ENCODE results near the gene TCN2. TPM values are rescaled to one million over a fixed set of nuclear protein-coding genes. Genes with fewer than 3 reads are reported as not detected.

The TCN2 gene
- total and polyA plus RNA-seq, 2 of the 4 experiments (the other 2 are of a cell fraction), result 1.3 to 3.6 TPM

DNA sequence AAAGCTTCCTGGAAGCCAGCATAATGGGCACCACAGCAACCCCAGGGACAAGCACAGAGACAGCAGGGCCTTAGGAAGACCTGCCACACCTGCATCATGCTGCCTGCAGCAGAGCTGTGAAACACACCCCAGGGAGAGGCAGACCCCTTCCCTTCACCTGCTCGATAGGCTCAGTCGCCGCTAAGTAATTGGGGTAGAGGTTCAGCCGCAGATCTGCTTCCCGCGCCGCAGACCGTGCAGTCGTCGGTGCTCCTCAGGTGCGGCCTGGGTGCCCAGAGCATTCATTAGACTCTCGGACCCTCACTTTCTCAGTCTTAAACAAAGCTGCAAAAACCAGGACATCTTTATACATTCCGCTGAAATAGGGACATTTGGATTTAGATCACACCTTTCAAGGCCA, 57.8 kb downstream of the TCN2 start:
- no peak overlapping the region for H3K27ac ChIP-seq (ENCODE audit: insufficient read depth, low read length)
- no peak for DNase-seq
- no peak overlapping the region for H3K23ac ChIP-seq (ENCODE audit: low read depth, low read length)
- POLR2A ChIA-PET (ENCODE audit: unreplicated experiment), result no interaction called here
- H3K4me1 ChIP-seq (ENCODE audit: control insufficient read depth, insufficient read depth, low read length), result no peaks in the 10 kb centered on the region
- H3K4me3 ChIP-seq (ENCODE audit: insufficient read depth, low read depth, low read length), result no peak overlapping the region
- H3K4me2 ChIP-seq (ENCODE audit: low read depth, low read length), result no peak overlapping the region
- WGBS, 2 experiments (ENCODE audit: extremely low coverage in 2 of 2, insufficient read length in 1 of 2), result no CpG with 5 or more reads among the region's 13 CpGs
- H3K27me3 ChIP-seq (ENCODE audit: control insufficient read depth, insufficient read depth, low read length), result no peaks in the 10 kb centered on the region
- H3K18ac ChIP-seq (ENCODE audit: low read depth, low read length), result no peak overlapping the region
- no peak for ATAC-seq (ENCODE audit: low read depth)
- no peak overlapping the region for H3K4ac ChIP-seq (ENCODE audit: low read depth, low read length)
- BruUV-seq (replicated peaks), result no TSS peak
- peaks cover 0 to 15% of the 10 kb centered on the region in 2 experiments; a peak in 1 of 4 replicates for H3K79me1 ChIP-seq (ENCODE audit: low read depth in 1 of 2, low read length in 2 of 2)
- no peak overlapping the region for H2AFZ ChIP-seq (replicated peaks; ENCODE audit: low read length, poor library complexity)
- H3K9me3 ChIP-seq (ENCODE audit: control insufficient read depth, insufficient read depth, low read length), result no peaks in the 10 kb centered on the region
- H4K5ac ChIP-seq (ENCODE audit: low read depth, low read length), result no peak overlapping the region
- no peak overlapping the region for H4K8ac ChIP-seq (ENCODE audit: low read depth in 2 of 2, low read length in 2 of 2)
- no peak overlapping the region for H2AK5ac ChIP-seq (ENCODE audit: low read depth, low read length)
- H4K91ac ChIP-seq (ENCODE audit: insufficient read depth, low read depth, low read length), result no peak overlapping the region
- in situ Hi-C loops (cut with MboI; ENCODE audit: low sequenced_read_pairs), result no loop called here
- H2BK5ac ChIP-seq (ENCODE audit: low read depth, low read length, poor library complexity, severe bottlenecking), result no peak overlapping the region
- peaks cover 10% of the 10 kb centered on the region; the same call in 1 of the 2 replicates for H3K36me3 ChIP-seq (ENCODE audit: control insufficient read depth, insufficient read depth, low read length)
- H4K20me1 ChIP-seq (ENCODE audit: insufficient read depth, low read length), result no peaks in the 10 kb centered on the region
- dilution Hi-C loops (cut with HindIII; ENCODE audit: low sequenced_read_pairs, unreplicated experiment), result no loop called here
- H3K9ac ChIP-seq (ENCODE audit: low read depth, low read length), result no peak overlapping the region
- intact Hi-C loops (cut with micrococcal nuclease), result no loop called here
- no peak overlapping the region for H3K14ac ChIP-seq (replicated peaks; ENCODE audit: low read depth, low read length)
- H2BK15ac ChIP-seq (ENCODE audit: low read depth, low read length), result no peak overlapping the region
- H2BK120ac ChIP-seq (ENCODE audit: low read depth, low read length), result no peak overlapping the region
- H2AK9ac ChIP-seq (replicated peaks; ENCODE audit: low read depth, low read length, poor library complexity), result no peak overlapping the region
- H2BK20ac ChIP-seq (ENCODE audit: low read depth, low read length), result no peak overlapping the region
- TF ChIP-seq RCOR1 (IDR thresholded peaks at IDR 0.05; ENCODE audit: insufficient replicate concordance, low read length), result no peak
- no peak for TF ChIP-seq RFX5 (IDR thresholded peaks at IDR 0.05; ENCODE audit: low read depth, low read length)
- H3K9me1 ChIP-seq (ENCODE audit: insufficient read depth, low read length), result peaks cover 3% of the 10 kb centered on the region; the same call in 1 of the 2 replicates
- no peak overlapping the region for H3K56ac ChIP-seq (ENCODE audit: extremely low read depth, insufficient read depth, low read length)
- CTCF ChIA-PET, result no interaction called here
